Activated CD4-positive, alpha-beta T cell treated with anti-CD3 and anti-CD28 coated beads for 4 hours (primary cell): ENCODE results near the gene NKIRAS1.
A peak's percentile ranks its signal among the peaks of the same experiment; 100 is the strongest.
"Not testable (repeated sequence)": the region's sequence is repeated elsewhere in the genome, so short reads cannot be mapped to it uniquely, and the experiment has no call there.

ENCODE experiments used
- DNase-seq, 2 donors: peaks; one replicate each; pipeline ENCODE4 v3.0.0-alpha.2; 2020

The NKIRAS1 gene

DNA sequence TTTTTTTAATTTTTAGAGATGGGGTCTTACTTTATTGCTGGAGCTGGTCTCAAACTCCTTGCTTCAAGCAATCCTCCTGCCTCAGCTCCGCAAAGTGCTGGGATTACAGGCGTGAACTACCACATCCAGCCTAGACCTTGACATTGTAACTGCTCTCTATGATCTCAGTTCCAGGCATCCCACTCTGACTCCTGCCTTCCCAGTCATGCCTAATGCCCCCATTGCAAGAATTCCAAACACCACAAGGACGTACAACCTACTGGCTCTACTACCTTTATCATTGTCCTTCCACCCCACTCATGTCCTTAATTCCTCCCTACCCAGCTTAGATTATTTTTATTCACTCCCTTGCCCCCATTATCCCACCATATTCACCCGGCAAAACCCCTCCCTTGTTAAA is 21.6 kb downstream of the NKIRAS1 start:
- no peak for DNase-seq

GRCh38 chr3:23894254-23895061 is 22.3 kb downstream of the NKIRAS1 start:
- DNase-seq: no peak

- DNase-seq: no peak
Observed at GRCh38 chr3:23889950-23890349, 26.8 kb downstream of the NKIRAS1 start.

- no peak for DNase-seq
Observed at GRCh38 chr3:23889386-23889785, 27.4 kb downstream of the NKIRAS1 start.

- peak in 1 of 2 donors; percentile 37 for DNase-seq
Observed at GRCh38 chr3:23888617-23889228, 28.1 kb downstream of the NKIRAS1 start.

DNA sequence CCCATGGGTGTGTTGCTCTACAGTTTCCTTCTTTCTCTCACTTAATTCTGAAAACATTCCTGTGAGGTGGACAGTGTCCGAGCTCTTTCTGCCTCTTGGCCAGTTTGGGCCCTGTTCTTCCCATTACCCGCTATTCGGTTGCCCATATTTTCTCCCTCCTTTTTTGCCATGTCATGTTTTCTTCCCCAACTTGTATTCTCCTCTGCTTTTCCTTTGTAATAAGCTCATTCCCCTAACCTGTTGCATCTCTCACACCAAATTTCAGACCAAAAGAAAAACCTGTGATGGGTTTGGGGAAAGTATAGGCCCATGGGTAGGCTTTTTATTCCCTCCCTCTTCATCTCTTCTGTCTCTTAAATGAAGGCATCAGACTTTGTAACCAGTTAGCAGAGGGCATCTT is 30.5 kb downstream of the NKIRAS1 start:
- DNase-seq: no peak

GRCh38 chr3:23885210-23885609 is 31.6 kb downstream of the NKIRAS1 start:
- no peak for DNase-seq

GRCh38 chr3:23884481-23884880 is 32.3 kb downstream of the NKIRAS1 start:
- no peak for DNase-seq

GRCh38 chr3:23882487-23882918 is 34.3 kb downstream of the NKIRAS1 start:
- no peak for DNase-seq

DNA sequence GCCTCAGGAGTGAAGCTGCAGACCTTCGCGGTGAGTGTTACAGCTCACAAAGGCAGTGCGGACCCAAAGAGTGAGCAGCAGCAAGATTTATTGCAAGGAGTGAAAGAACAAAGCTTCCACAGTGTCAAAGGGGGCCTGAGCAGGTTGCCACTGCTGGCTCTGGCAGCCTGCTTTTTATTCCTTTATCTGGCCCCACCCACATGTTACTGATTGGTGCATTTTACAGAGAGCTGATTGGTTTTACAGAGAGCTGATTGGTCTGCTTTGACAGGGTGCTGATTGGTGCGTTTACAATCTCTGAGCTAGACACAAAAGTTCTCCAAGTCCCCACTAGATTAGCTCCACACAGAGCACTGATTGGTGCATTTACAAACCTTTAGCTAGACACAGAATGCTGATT is 34.8 kb downstream of the NKIRAS1 start:
- DNase-seq: not testable (repeated sequence)

- no peak for DNase-seq
Observed at GRCh38 chr3:23880703-23881339, 36.0 kb downstream of the NKIRAS1 start.

DNA sequence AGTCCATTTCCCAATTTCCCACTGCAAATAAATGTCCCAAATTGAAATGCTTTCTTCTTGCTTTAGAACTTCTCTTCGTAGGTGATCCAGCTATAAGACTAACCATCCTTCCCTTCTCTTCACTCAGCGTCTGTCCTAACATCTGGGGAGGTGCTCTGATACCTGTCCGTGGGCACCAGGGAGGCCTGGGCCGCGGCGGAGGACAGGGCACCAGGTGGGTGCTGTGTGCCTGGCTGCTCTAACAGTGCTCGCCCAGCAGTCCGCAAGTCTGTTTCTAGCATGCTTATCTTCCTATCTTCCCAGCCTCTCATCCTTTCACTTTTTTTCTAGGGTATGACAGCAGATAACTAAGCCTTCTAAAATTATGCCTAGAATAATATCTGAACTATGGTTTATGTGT is 37.3 kb downstream of the NKIRAS1 start:
- DNase-seq: no peak

GRCh38 chr3:23877329-23877980 is 39.3 kb downstream of the NKIRAS1 start:
- DNase-seq: no peak

DNA sequence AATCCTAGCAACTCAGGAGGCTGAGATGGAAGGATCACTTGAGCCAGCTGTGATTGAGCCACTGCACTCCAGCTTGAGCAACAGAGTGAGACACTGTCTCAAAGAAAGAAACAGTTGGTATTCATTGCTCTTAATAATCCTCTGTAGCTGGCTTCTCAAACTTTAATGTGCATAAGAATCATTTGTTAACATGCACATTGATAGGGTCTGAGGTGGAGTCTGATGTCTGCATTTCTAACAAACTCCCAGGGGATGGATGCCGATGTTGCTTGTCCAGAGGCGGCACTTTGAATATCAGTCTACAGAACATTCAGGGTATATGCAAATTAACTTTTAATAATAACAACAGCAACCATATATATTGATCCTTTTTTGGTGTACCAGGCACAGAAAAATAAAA is 39.9 kb downstream of the NKIRAS1 start:
- no peak for DNase-seq

- DNase-seq: no peak
Observed at GRCh38 chr3:23875113-23875725, 41.6 kb downstream of the NKIRAS1 start.

DNA sequence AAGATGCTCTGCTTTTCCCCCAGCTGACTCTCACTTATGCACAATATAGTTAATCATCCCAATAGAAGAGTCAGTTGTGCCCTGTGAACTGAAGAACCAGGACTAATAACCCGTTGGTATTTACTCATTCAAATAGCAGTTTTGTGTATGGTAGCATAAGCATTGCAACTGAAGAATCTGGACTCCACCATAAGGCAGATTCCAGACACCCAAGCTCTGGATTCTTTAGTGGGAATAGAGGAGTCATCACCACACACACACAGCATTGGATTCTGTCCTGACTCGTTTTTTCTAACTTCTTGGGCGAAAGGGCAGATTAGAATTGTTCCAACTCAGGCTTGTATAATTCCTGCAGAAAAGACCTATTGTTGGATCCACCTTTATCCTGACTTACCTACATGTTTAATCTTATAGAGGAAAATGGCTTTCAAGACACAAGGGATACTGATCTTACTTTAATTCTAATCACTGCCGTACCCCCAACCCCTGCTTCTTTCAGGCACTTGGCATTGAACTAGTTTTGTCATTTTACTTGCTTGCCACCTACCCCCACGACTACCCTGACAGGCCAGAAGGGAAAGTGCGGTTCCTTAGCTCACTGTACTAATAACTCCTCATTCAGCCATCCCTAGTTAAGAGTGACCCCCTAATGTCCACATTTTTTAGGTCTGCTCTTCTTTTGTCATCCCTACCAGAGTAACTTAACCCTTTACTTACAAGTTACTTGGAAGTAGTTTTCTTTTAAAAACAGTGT is 42.3 kb downstream of the NKIRAS1 start:
- DNase-seq: no peak

DNA sequence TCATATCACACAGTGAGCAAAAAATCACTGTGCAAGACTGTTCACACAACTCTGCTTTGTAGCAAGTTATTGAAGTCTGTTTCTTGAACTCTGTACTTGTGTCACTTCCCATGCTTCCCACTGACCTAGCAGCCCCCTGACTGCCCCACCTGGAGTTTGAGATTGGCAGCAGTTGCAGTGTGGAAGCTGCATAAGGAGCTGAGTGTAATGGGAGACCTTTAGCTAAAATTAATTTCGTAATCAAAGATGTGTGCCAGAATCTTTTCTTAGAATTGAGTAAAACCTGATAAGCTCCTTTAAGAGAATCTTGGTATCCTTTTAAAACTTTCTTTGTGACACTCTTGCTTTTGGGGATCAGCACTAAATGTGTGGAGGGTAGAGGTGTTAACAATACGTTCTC is 42.8 kb downstream of the NKIRAS1 start:
- no peak for DNase-seq

- no peak for DNase-seq
Observed at GRCh38 chr3:23872330-23872729, 44.5 kb downstream of the NKIRAS1 start.

GRCh38 chr3:23871361-23871760 is 45.4 kb downstream of the NKIRAS1 start:
- not testable (repeated sequence) for DNase-seq

GRCh38 chr3:23870663-23871043 is 46.1 kb downstream of the NKIRAS1 start:
- DNase-seq: not testable (repeated sequence)

DNA sequence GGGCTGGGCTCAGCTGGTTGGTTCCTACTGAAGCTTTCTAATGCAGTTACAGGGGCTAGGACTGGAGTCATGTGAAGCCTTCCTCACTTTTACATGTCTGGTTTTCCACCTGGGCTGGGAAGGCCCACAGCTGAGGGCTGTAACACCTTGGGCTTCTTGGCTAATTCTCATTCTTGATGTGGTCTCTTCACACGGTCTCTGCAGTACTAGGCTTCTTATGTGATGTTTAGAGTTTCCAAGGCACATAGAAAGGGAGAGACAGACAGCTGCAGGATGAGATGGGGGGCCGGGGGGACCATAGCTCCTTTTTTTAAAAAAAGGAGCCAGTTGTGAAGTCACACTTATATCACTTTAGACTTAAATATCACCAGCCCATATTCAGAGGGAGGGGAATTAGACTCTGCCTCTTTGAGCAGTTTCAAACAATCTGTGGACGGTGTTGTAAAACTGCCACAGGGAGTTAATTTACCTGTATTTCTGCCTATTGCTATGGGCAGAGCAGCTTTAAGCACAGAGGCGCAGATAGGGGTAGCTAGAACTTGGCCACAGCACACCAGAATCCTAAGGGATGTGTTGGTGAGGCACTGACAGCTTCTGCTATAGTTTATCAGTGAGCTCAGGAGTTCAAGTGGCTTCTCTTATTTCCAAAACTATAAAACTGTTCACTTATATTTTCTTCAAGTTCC is 46.7 kb downstream of the NKIRAS1 start:
- DNase-seq: no peak

GRCh38 chr3:23867838-23868237 is 49.0 kb downstream of the NKIRAS1 start:
- no peak for DNase-seq
